ENCODE measurements around the gene CDC42BPA.

CDC42BPA gene

GRCh38 chr1:226940029-226940805 lies 378.1 kb downstream of the CDC42BPA start, which contains the start of gene COQ8A:
COQ8A (plus strand) TSS chr1:226940294; CDS start chr1:226961386, 21,092 bp downstream.
- TF ChIP-seq TAF1 (IDR thresholded peaks at IDR 0.05; ENCODE audit: borderline replicate concordance, insufficient read depth, low read length) (no peak), POLR2AphosphoS5 (IDR thresholded peaks at IDR 0.05; ENCODE audit: low read depth, low read length) (no peak), FOXP2 (optimal IDR thresholded peaks at IDR 0.05; ENCODE audit: borderline replicate concordance, extremely low read depth, extremely low read length, insufficient read depth) (peak; percentile 94), REST (IDR thresholded peaks at IDR 0.05; ENCODE audit: insufficient read depth in 1 of 2, low read depth in 2 of 2, low read length in 2 of 2) (no peak), SIN3A (IDR thresholded peaks at IDR 0.05; ENCODE audit: borderline replicate concordance, insufficient read depth, low read length) (peak; percentile 88; the same call in 1 of the 2 replicates)
